Naive thymus-derived CD8-positive, alpha-beta T cell (primary cell): ENCODE data around the gene TXNRD2. TPM values are rescaled to one million over a fixed set of nuclear protein-coding genes. Genes with fewer than 3 reads are reported as not detected.

Experiments used
- ATAC-seq, 2 donors: fragments of 150-1000 bp; cut with Tn5 transposase in 1 of 2; sonication (Bioruptor Pico), chemical (Tn5 transposase) in 1 of 2; 1 replicate in 1 of 2; 2 replicates in 1 of 2; pipeline ENCODE4 v1.10.0; 2021; ENCODE audit warnings: mild to moderate bottlenecking in 2 of 2, moderate library complexity in 2 of 2
- POLR2A ChIA-PET: fragments of 350-600 bp; sonication (Branson Sonifier 250); formaldehyde crosslinking; loops from one replicate; lab custom pipeline; 2021; ENCODE audit warnings: antibody characterized with exemption; lab: Charles Lee
- DNase-seq, 10 donors: peaks; one replicate each; pipeline versions ENCODE4 v3.0.0 to v3.0.0-alpha.2; 2020 to 2022
- H3K27ac Mint-ChIP-seq, 10 donors: one replicate each; pipeline ENCODE4 v1.8.0; 2020 to 2022; ENCODE audit warnings: mild to moderate bottlenecking in 10 of 10, mixed read lengths in 10 of 10, moderate library complexity in 4 of 10, inconsistent platforms in 1 of 10
- H3K27me3 Mint-ChIP-seq, 5 donors: one replicate each; pipeline ENCODE4 v1.8.0; 2021 to 2022; ENCODE audit warnings: mixed read lengths in 5 of 5
- H3K36me3 Mint-ChIP-seq, 3 donors: one replicate each; pipeline ENCODE4 v1.8.0; 2020 to 2022; ENCODE audit warnings: mixed read lengths in 3 of 3, mild to moderate bottlenecking in 2 of 3, inconsistent platforms in 1 of 3
- H3K4me1 Mint-ChIP-seq, 4 donors: one replicate each; pipeline ENCODE4 v1.8.0; 2021 to 2022; ENCODE audit warnings: mixed read lengths in 4 of 4
- H3K4me3 Mint-ChIP-seq, 10 donors: one replicate each; pipeline ENCODE4 v1.8.0; 2020 to 2022; ENCODE audit warnings: mild to moderate bottlenecking in 10 of 10, mixed read lengths in 10 of 10, moderate library complexity in 6 of 10, inconsistent platforms in 1 of 10
- H3K9me3 Mint-ChIP-seq, 9 donors: one replicate each; pipeline ENCODE4 v1.8.0; 2020 to 2022; ENCODE audit warnings: mixed read lengths in 9 of 9, mild to moderate bottlenecking in 3 of 9, inconsistent platforms in 1 of 9, moderate library complexity in 1 of 9
- polyA plus RNA-seq, 3 donors: library from polyadenylated mRNA; unstranded; fragments of 300-500 nt; fragmentation: Illumina TruSeq; gene quantifications; one replicate each; pipeline ENCODE4 v1.2.3, GENCODE V29; 2021
- total RNA-seq, 8 experiments: library from RNA in 2 of 8; stranded (reverse) in 2 of 8; gene quantifications; one replicate each; pipeline ENCODE4 v1.2.3 and lab custom pipeline; 2021 to 2026

The TXNRD2 gene
- total and polyA plus RNA-seq, 5 experiments from 2014 or later = 6.5 to 33.8 (median 14.9) TPM

DNA sequence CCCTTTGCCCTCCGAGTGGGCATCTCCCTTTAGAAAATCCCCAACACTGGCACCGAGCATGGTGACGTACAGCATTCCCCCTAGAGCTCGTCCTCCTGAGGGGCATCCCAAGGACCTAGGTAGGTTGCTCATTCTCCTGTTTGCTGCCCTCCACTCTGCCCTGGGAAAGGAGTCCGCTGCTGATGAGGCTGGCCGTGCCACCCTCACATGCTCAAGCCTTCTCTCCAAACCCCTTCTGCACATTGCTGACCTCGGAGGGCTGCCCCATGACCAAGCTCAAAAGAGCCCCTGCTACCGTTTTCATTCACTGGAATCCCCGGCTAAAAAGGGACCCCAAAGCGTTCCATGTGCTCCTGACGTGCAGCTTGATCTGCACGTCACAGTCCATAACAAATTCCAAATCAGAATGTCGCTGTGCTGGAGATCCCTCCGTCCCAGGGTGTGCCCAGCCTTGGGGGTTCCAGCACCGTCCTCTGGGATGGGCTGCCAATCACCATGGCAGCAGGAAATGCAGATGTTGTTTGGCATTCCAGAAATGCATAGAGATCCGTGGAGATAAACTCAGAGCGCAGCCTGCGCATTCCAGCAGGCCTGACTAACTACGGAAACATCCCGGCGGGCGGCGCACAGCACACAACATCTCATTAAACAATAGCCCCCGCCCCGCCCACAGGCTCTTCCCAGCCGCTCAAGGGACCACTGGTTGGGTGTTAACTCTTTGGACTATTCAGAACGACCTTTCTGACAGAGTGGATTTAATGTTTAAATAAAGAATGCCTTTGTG lies 60.6 kb downstream of the TXNRD2 start:
- POLR2A ChIA-PET = interaction anchor here (1.6 kb wide), 2 partner anchors 10 to 25 kb away, joined by 4 read pairs; no protein-coding TSS in a partner anchor
- Mint-ChIP-seq H3K27me3 (no peaks in the 10 kb centered on the region), H3K9me3 (no peaks in the 10 kb centered on the region), H3K36me3 (no peaks in the 10 kb centered on the region), H3K27ac (peak overlapping the region in 2 of 10 donors; percentile 25 to 32), H3K4me1 (peaks cover 5 to 34% (median 16%) of the 10 kb centered on the region in 4 donors), H3K4me3 (no peak overlapping the region)
- no peak for ATAC-seq
- peak in 1 of 10 donors; percentile 38 for DNase-seq

DNA sequence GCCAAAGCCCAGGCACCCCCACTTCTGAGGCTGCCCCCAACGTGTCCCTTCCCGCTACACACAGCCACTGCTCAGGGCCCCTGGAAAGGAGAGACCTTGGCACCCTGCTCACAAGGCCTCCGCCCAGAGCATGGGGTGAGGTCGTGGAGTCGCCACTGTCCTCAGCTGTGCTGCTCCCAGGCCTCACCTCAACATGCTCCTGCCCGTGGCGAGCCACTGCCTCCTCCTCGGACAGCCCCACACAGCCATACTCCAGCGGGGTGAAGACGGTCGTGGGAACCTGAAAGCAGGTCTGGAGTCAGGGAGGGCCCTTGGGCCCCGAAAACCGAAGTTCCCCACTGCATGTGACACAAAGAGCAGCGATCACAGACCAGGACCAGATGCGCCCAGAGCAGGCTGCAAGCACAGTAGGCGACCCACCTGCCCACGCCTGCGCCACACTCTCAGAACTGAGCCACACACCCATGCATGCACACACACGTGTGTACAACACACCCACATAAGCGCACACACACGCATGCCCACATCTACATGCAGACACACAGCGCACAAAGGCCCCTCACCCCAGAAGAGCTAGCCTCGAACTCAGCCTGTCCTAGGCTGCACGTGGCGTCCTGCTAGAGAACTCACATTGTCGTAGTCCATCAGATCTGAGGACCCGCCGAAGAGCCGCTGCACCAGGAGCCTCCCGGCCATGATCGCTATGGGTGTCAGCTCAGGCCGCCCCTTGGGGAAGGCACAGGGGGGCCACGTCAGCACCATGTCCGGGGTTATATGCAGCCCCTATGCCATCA lies 61.4 kb downstream of the TXNRD2 start:
- DNase-seq (peak in 1 of 10 donors; percentile 47), ATAC-seq (no peak)
- H3K9me3 Mint-ChIP-seq = no peaks in the 10 kb centered on the region
- POLR2A ChIA-PET = interaction anchor here (0.7 to 1.6 kb wide), 3 partner anchors 9 to 25 kb away, joined by 4 to 5 read pairs (median 4); no protein-coding TSS in a partner anchor
- peaks cover 0 to 27% (median 9%) of the 10 kb centered on the region in 4 donors for H3K4me1 Mint-ChIP-seq
- H3K36me3 Mint-ChIP-seq = no peaks in the 10 kb centered on the region
- H3K27ac Mint-ChIP-seq = no peak overlapping the region
- H3K4me3 Mint-ChIP-seq = no peak overlapping the region
- H3K27me3 Mint-ChIP-seq = no peaks in the 10 kb centered on the region

DNA sequence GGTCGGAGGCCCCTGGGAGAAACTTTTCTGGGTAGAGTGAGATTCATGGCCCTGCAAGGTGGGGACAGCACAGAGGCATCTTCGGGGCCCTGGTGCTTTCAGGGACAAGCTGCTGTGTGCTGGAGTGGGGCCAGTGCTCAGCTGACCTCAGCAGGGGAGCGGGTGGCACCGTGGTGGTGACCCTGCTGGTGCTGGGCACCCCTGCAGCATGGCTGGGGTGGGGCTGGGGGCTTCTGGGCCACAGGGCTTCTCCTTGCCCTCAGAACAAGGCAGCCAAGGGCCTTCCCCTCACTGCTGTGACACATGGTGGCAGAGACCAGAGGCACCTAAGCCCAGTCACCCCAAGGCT lies 62.0 kb downstream of the TXNRD2 start:
- H3K9me3 Mint-ChIP-seq = no peaks in the 10 kb centered on the region
- ATAC-seq = no peak
- H3K27me3 Mint-ChIP-seq = no peaks in the 10 kb centered on the region
- POLR2A ChIA-PET = interaction anchor here (0.7 to 1.6 kb wide), 3 partner anchors 9 to 24 kb away, joined by 4 to 5 read pairs (median 4); no protein-coding TSS in a partner anchor
- no peaks in the 10 kb centered on the region for H3K36me3 Mint-ChIP-seq
- no peak overlapping the region for H3K4me3 Mint-ChIP-seq
- peaks cover under 1 to 25% (median 8%) of the 10 kb centered on the region in 4 donors for H3K4me1 Mint-ChIP-seq
- no peak overlapping the region for H3K27ac Mint-ChIP-seq
- DNase-seq = no peak

DNA sequence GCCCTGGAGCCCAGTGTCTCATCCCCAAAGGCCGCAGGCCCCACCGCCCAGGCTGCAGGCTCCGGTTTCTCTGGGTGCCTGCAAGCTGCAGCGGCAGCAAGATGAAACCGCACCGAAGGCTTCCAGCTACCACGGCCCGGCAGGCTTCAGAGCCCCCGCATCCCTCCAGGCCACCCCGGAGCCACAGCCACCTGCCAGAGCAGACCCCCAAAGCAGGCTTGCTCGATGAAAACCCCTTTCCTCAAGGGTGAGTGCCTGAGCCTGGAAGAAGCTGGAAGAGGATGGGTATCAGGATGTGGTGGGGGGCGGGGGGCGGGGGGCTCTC lies 62.4 kb downstream of the TXNRD2 start:
- peaks cover 2 to 26% (median 8%) of the 10 kb centered on the region in 4 donors for H3K4me1 Mint-ChIP-seq
- H3K36me3 Mint-ChIP-seq = no peaks in the 10 kb centered on the region
- POLR2A ChIA-PET = interaction anchor here (0.7 to 1.3 kb wide), 3 partner anchors 8 to 13 kb away, joined by 3 to 5 read pairs (median 4); no protein-coding TSS in a partner anchor
- H3K9me3 Mint-ChIP-seq = no peaks in the 10 kb centered on the region
- H3K27ac Mint-ChIP-seq = peak overlapping the region in 2 of 10 donors; percentile 29 to 43
- DNase-seq (peak in 1 of 10 donors; percentile 30), ATAC-seq (no peak)
- H3K27me3 Mint-ChIP-seq = no peaks in the 10 kb centered on the region
- no peak overlapping the region for H3K4me3 Mint-ChIP-seq

DNA sequence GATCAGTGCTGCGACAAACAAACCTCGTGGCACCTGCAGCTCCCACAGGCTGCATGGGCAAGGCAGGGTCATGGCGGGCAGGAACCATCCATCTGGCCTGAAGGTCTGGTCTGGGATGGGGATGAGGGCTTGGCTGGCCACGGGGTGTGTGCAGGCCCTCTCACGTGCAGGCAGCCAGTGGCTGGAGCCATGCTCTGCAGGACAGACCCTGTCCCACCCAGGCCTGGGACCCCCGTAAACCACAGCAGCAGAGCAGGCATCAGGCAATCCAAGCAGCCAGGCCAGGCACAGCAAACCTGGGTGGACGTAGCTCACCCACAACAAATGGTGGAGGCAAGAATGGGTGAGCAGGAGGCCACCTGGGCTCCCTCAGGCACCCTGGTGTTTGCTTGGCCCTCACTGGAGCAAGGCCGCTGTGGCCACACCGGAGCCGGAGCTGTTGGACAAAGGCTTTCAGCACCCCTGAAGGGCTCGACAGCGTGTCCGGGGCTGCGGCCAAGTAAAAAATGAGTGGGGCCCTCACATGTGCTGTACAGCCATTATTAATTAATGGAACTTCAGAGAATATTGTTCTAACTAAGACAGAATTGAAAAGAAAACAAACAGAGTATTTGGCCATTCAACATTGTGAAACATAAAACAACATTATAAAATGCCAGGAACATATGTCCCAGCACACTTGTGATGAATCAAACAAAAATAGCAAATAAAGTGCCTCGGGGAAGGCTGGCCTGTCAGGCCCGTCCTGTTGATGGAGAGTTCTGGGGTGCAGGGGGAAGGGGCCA lies 63.0 kb downstream of the TXNRD2 start:
- Mint-ChIP-seq H3K36me3 (no peaks in the 10 kb centered on the region), H3K27ac (peak overlapping the region in 3 of 10 donors; percentile 29 to 67 (median 47)), H3K4me1 (peaks cover under 1 to 26% (median 6%) of the 10 kb centered on the region in 4 donors), H3K9me3 (no peaks in the 10 kb centered on the region), H3K4me3 (no peak overlapping the region), H3K27me3 (no peaks in the 10 kb centered on the region)
- no peak for ATAC-seq
- POLR2A ChIA-PET = interaction anchor here (0.6 to 1.3 kb wide), 3 partner anchors 9 to 14 kb away, joined by 3 to 5 read pairs (median 5); no protein-coding TSS in a partner anchor
- peak in 1 of 10 donors; percentile 45 for DNase-seq

DNA sequence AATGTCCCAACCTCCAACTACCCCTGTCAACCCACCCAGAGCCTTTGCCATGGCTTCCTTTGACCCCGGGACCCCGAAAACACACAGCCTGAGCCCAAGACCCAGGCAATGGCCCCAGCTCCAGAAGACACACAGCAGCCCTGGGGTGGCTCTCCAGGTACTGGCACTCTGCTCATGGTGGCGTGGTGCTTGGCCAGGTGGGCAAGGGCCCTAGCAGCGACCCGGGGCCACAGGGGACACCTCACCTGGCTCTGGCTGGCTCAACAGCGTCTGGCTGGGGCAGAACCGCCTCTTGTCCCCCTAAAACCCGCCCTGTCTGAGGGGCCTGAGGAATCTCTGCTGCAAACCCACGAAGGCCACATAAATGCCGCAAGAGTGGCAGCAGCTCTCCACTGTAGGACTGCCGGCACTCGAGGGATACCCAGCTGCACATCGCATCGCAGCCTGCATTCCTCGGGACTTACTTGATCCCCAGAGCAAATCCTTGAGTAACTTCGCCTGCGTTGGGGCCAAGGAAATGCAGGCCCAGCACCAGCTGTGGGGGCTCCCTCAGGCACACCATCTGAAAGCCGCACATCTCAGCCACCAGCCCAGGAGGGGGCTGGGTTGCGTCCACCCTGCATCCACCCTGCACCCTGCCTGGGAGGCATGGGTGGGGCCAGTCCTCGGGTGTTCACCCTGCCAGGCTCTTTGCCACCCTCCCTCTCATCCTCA lies 63.8 kb downstream of the TXNRD2 start:
- H3K9me3 Mint-ChIP-seq = no peaks in the 10 kb centered on the region
- DNase-seq (peak in 1 of 10 donors; percentile 57), ATAC-seq (no peak)
- POLR2A ChIA-PET = interaction anchor here (0.6 to 1.6 kb wide), 3 partner anchors 9 to 14 kb away, joined by 3 to 6 read pairs (median 5); no protein-coding TSS in a partner anchor
- no peaks in the 10 kb centered on the region for H3K27me3 Mint-ChIP-seq
- H3K27ac Mint-ChIP-seq = peak overlapping the region in 1 of 10 donors; percentile 53
- H3K4me3 Mint-ChIP-seq = no peak overlapping the region
- peaks cover 0 to 26% (median 6%) of the 10 kb centered on the region in 4 donors for H3K4me1 Mint-ChIP-seq
- no peaks in the 10 kb centered on the region for H3K36me3 Mint-ChIP-seq

DNA sequence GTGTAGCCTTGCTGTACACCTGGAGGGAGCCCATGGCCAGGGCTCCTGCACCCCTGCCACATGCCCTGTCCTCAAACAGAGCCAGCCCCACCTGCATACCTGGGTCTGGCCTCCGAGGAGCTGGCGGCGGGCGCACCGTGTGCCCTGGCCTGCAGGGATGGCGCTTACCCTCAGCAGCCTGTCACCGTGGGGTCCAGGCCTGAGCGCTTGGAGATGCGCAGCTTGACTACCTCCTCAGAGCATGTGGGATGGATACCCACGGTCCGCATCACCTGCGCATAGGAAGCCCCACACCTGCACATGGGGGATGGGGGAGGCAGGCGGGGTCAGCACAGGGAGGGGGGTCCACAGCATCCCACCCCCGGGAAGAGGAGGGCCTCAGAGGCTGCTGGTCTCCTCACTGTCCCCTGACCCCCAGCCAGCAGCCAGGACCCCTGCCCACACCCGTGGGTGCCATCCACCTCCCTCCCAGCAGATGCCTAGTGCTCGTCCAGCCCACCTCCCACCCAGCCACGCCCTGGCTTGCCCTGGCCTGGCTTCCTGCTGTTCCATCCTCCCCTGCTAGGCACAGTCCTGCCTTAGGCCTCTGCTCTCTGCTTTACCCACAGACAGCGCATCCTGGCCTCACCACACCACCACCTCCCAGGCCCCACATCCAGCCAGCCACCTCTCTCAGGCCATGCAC lies 64.5 kb downstream of the TXNRD2 start:
- Mint-ChIP-seq H3K4me3 (no peak overlapping the region), H3K9me3 (no peaks in the 10 kb centered on the region), H3K27ac (peak overlapping the region in 1 of 10 donors; percentile 53), H3K4me1 (peaks cover 0 to 26% (median 6%) of the 10 kb centered on the region in 4 donors), H3K27me3 (no peaks in the 10 kb centered on the region), H3K36me3 (no peaks in the 10 kb centered on the region)
- POLR2A ChIA-PET = interaction anchor here (1.6 kb wide), 1 partner anchor 15 kb away, joined by 6 read pairs; no protein-coding TSS in a partner anchor
- ATAC-seq (no peak), DNase-seq (peak in 1 of 10 donors; percentile 40)

DNA sequence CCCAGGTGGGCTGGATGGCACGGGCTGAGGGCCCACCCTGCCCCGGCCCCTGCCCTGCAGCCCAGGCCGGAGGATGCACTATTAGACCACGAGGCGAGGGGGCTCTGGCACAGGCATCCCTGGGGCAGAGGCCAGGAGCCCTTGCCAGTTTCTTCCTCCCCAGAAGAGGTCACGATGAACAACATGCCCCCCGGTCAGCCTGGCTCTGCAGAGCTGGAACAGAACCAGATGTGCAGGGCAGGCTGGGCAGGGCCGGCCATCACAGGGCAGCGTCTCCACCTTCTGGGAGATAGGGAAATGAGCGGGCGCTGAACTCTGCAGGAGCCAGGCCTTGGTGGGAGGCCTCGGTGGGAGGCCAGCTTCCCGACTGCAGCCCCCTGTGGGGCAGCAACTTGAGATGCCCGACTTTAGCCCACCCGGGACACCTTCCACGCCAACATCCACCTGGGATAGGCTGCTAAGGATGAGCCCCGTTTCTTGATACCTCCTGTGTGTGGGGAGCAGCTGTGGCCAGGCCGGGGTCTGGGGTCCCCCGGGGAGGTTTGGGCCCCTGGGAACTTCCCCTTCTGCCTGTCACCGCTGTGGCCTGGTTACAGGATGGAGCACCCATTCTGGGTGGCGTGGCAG lies 65.2 kb downstream of the TXNRD2 start:
- DNase-seq (peak in 1 of 10 donors; percentile 30), ATAC-seq (no peak)
- Mint-ChIP-seq H3K4me3 (no peak overlapping the region), H3K4me1 (peaks cover 0 to 24% (median 6%) of the 10 kb centered on the region in 4 donors), H3K36me3 (no peaks in the 10 kb centered on the region), H3K9me3 (no peaks in the 10 kb centered on the region), H3K27ac (no peak overlapping the region), H3K27me3 (no peaks in the 10 kb centered on the region)
- POLR2A ChIA-PET = interaction anchor here (1.6 to 2.4 kb wide), 3 partner anchors 8 to 16 kb away, joined by 6 to 16 read pairs (median 6); no protein-coding TSS in a partner anchor

DNA sequence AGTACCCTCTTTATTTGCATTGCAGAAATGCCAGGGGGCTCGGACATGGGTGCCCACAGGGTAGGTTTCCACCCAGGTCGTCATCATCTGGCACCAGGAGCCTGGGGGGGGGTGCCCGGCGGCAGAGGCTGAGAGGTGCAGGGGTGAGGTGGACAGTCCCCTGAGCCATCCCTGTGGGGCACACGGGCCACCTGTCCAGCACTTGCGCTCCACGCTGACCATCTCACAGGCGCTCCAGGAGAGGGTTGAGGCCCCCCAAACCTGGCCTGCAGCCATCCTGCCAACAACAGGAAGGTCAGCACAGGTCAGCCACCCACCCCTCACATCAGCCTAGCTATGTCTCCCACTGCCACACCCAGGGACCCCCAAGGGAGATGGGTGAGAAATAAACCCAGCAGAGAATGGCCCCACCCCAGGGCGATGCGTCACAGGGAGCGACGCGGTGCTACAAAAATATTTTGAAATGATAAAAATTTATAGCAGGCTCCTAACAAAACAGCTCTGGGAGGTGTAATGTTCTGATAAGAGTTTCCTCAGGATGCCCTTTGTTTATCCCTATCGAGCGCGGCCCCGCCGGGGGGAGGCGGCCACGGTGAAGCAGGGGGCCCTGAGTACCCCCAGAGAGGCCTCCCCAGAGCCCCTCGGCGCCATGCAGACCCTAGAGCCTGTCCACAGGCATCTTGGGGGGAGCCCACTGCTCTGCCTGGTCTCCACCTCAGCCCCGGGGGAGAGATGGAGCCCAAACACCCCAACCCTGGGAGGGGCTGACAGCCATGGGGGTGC lies 65.9 kb downstream of the TXNRD2 start:
- H3K9me3 Mint-ChIP-seq = no peaks in the 10 kb centered on the region
- no peaks in the 10 kb centered on the region for H3K36me3 Mint-ChIP-seq
- no peaks in the 10 kb centered on the region for H3K27me3 Mint-ChIP-seq
- H3K27ac Mint-ChIP-seq = peak overlapping the region in 1 of 10 donors; percentile 52
- ATAC-seq = no peak
- DNase-seq = peak in 1 of 10 donors; percentile 34
- POLR2A ChIA-PET = interaction anchor here (1.6 to 2.4 kb wide), 5 partner anchors 9 to 16 kb away, joined by 6 to 24 read pairs (median 8); no protein-coding TSS in a partner anchor
- peaks cover 0 to 21% (median 6%) of the 10 kb centered on the region in 4 donors for H3K4me1 Mint-ChIP-seq
- H3K4me3 Mint-ChIP-seq = no peak overlapping the region

DNA sequence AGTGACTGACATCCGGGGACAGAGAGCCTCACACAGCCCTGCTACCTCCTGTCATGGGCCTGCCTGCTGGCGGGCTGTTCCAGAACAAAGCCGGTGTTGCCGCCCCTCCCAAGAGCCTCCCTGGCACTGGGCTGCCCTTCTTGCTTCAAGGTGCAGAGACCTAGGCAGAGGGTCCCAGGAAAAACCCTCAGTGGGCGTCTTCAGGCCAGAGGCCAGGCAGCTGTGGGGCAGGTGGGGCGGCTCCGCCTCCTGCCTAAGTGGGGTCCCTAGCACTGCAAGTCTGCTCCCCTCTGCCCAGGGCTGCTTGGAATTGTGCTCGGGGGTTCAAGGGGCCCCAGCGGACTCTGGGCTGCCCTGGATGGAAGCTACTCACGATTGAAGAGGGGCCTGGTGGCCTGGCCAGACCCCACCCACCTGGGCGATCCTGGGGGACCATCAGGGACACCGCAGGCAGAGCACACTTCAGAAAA lies 66.5 kb downstream of the TXNRD2 start:
- H3K36me3 Mint-ChIP-seq = no peaks in the 10 kb centered on the region
- ATAC-seq (no peak), DNase-seq (peak in 1 of 10 donors; percentile 27)
- H3K4me1 Mint-ChIP-seq = peaks cover 0 to 19% (median 6%) of the 10 kb centered on the region in 4 donors
- POLR2A ChIA-PET = interaction anchor here (1.1 to 2.4 kb wide), 6 partner anchors 9 to 20 kb away, joined by 3 to 24 read pairs (median 8); partner anchors contain the start of genes GNB1L and RTL10
- no peaks in the 10 kb centered on the region for H3K9me3 Mint-ChIP-seq
- no peaks in the 10 kb centered on the region for H3K27me3 Mint-ChIP-seq
- peak overlapping the region in 2 of 10 donors; percentile 45 to 68 for H3K4me3 Mint-ChIP-seq
- peak overlapping the region in 5 of 10 donors; percentile 35 to 87 (median 70) for H3K27ac Mint-ChIP-seq
